HEK293 (cell line): ENCODE results near the gene NEK8.

ENCODE experiments used
- HIC1 ChIP-seq: fragments of 450-650 bp; formaldehyde crosslinking; IDR thresholded peaks from 2 replicates; pipeline ENCODE4 v1.5.1; 2016; ENCODE audit warnings: missing biosample characterization, missing genetic modification characterization
- HOXC10 ChIP-seq: sonication (generic); formaldehyde crosslinking; IDR thresholded peaks from 2 replicates; pipeline ENCODE4 v1.8.1; 2023; ENCODE audit warnings: mild to moderate bottlenecking, missing genetic modification reagents
- KLF1 ChIP-seq: fragments of 450-650 bp; formaldehyde crosslinking; IDR thresholded peaks from 2 replicates; pipeline ENCODE4 v1.5.1; 2016; ENCODE audit warnings: missing biosample characterization, missing genetic modification characterization
- PRDM2 ChIP-seq: fragments of 450-650 bp; formaldehyde crosslinking; IDR thresholded peaks from 2 replicates; pipeline ENCODE4 v1.5.1; 2016; ENCODE audit warnings: missing biosample characterization, missing genetic modification characterization, borderline replicate concordance
- WT1 ChIP-seq: fragments of 450-650 bp; formaldehyde crosslinking; IDR thresholded peaks from 2 replicates; pipeline ENCODE4 v1.5.1; 2016; ENCODE audit warnings: missing biosample characterization, missing genetic modification characterization
- YY2 ChIP-seq: fragments of 450-650 bp; formaldehyde crosslinking; IDR thresholded peaks from 2 replicates; pipeline ENCODE4 v1.5.1; 2016; ENCODE audit warnings: missing biosample characterization, missing genetic modification characterization
- ZEB2 ChIP-seq: fragments of 450-650 bp; formaldehyde crosslinking; IDR thresholded peaks from 2 replicates; pipeline ENCODE4 v1.5.1; 2016; ENCODE audit warnings: missing biosample characterization, missing genetic modification characterization
- ZNF121 ChIP-seq: fragments of 450-650 bp; formaldehyde crosslinking; IDR thresholded peaks from 2 replicates; pipeline ENCODE4 v1.5.1; 2016; ENCODE audit warnings: missing biosample characterization, missing genetic modification characterization
- ZNF23 ChIP-seq: fragments of 450-650 bp; formaldehyde crosslinking; IDR thresholded peaks from 2 replicates; pipeline ENCODE4 v1.5.1; 2016; ENCODE audit warnings: missing biosample characterization, missing genetic modification characterization, borderline replicate concordance
- ZNF274 ChIP-seq, 2 experiments: fragments of 200-500 bp in 1 of 2; fragments of 450-650 bp in 1 of 2; sonication (Bioruptor generic) in 1 of 2; formaldehyde crosslinking in 1 of 2; IDR thresholded peaks; 2 replicates each; pipeline versions ENCODE4 v1.5.1 to v1.6.1; 2014 to 2016; ENCODE audit warnings: borderline replicate concordance in 1 of 2, inconsistent platforms in 1 of 2, low read length in 1 of 2, missing biosample characterization in 1 of 2, missing genetic modification characterization in 1 of 2
- ZNF324 ChIP-seq: fragments of 450-650 bp; formaldehyde crosslinking; IDR thresholded peaks from 2 replicates; pipeline ENCODE4 v1.5.1; 2016; ENCODE audit warnings: missing biosample characterization, missing genetic modification characterization
- ZNF362 ChIP-seq: fragments of 450-650 bp; formaldehyde crosslinking; IDR thresholded peaks from 2 replicates; pipeline ENCODE4 v1.5.1; 2016; ENCODE audit warnings: missing biosample characterization, missing genetic modification characterization
- ZNF398 ChIP-seq: fragments of 450-650 bp; formaldehyde crosslinking; IDR thresholded peaks from 2 replicates; pipeline ENCODE4 v1.5.1; 2017; ENCODE audit warnings: missing biosample characterization, missing genetic modification characterization
- ZNF513 ChIP-seq: fragments of 450-650 bp; IDR thresholded peaks from 2 replicates; pipeline ENCODE4 v1.5.1; 2018; ENCODE audit warnings: missing biosample characterization, missing genetic modification characterization
- ZNF514 ChIP-seq: fragments of 450-650 bp; formaldehyde crosslinking; IDR thresholded peaks from 2 replicates; pipeline ENCODE4 v1.5.1; 2016; ENCODE audit warnings: missing biosample characterization, missing genetic modification characterization
- ZNF544 ChIP-seq: fragments of 450-650 bp; formaldehyde crosslinking; IDR thresholded peaks from 2 replicates; pipeline ENCODE4 v1.5.0; 2017; ENCODE audit warnings: missing biosample characterization, missing genetic modification characterization
- ZNF558 ChIP-seq: fragments of 450-650 bp; formaldehyde crosslinking; IDR thresholded peaks from 2 replicates; pipeline ENCODE4 v1.5.1; 2016; ENCODE audit warnings: missing biosample characterization, missing genetic modification characterization
- ZNF571 ChIP-seq: fragments of 450-650 bp; formaldehyde crosslinking; IDR thresholded peaks from 2 replicates; pipeline ENCODE4 v1.5.0; 2017; ENCODE audit warnings: missing biosample characterization, missing genetic modification characterization
- ZNF610 ChIP-seq: fragments of 450-650 bp; formaldehyde crosslinking; IDR thresholded peaks from 2 replicates; pipeline ENCODE4 v1.5.1; 2016; ENCODE audit warnings: missing biosample characterization, missing genetic modification characterization, borderline replicate concordance
- ZNF664 ChIP-seq: fragments of 450-650 bp; formaldehyde crosslinking; IDR thresholded peaks from 2 replicates; pipeline ENCODE4 v1.5.1; 2016; ENCODE audit warnings: missing biosample characterization, missing genetic modification characterization
- ZSCAN16 ChIP-seq: fragments of 450-650 bp; formaldehyde crosslinking; IDR thresholded peaks from 2 replicates; pipeline ENCODE4 v1.5.1; 2016; ENCODE audit warnings: missing biosample characterization, missing genetic modification characterization
- ZSCAN18 ChIP-seq: fragments of 450-650 bp; formaldehyde crosslinking; IDR thresholded peaks from 2 replicates; pipeline ENCODE4 v1.5.1; 2016; ENCODE audit warnings: missing biosample characterization, missing genetic modification characterization
- ZSCAN30 ChIP-seq: fragments of 450-650 bp; IDR thresholded peaks from 2 replicates; pipeline ENCODE4 v1.5.1; 2018; ENCODE audit warnings: missing biosample characterization, mild to moderate bottlenecking, missing genetic modification characterization, moderate library complexity

The NEK8 gene

GRCh38 chr17:28725660-28726225, 2.8 kb upstream of the NEK8 start (continued):
- TF ChIP-seq ZNF121 (tag by site-specific recombination) (peak; percentile 76; the same call in 1 of the 2 replicates), ZNF398 (tag by site-specific recombination) (peak; percentile 28; the same call in 1 of the 2 replicates), ZEB2 (tag by site-specific recombination) (peak; percentile 92), ZNF362 (tag by site-specific recombination) (no peak), ZNF514 (tag by site-specific recombination) (no peak), ZNF324 (no peak), ZSCAN18 (tag by site-specific recombination) (0 out of 2 replicates have a peak, but pooled peaks have one; percentile 10), ZNF544 (no peak), ZNF571 (tag by site-specific recombination) (no peak), KLF1 (no peak; the same call in 1 of the 2 replicates), HIC1 (tag by site-specific recombination) (peak; percentile 68), ZNF610 (tag by site-specific recombination) (peak; percentile 55; the same call in 1 of the 2 replicates), YY2 (tag by site-specific recombination) (0 out of 2 replicates have a peak, but pooled peaks have one; percentile 31), ZSCAN16 (tag by site-specific recombination) (no peak), ZNF513 (tag by site-specific recombination) (no peak), ZNF274 (IDR thresholded peaks at IDR 0.05; ENCODE audit: low read length) (no peak), ZNF274 (tag by site-specific recombination; IDR thresholded peaks at IDR 0.05; ENCODE audit: borderline replicate concordance) (no peak), PRDM2 (tag by site-specific recombination) (no peak), ZNF23 (tag by site-specific recombination) (no peak), ZNF558 (tag by site-specific recombination) (no peak), ZNF664 (tag by site-specific recombination) (no peak), WT1 (tag by site-specific recombination) (no peak; the same call in 1 of the 2 replicates), ZSCAN30 (tag by site-specific recombination) (peak; percentile 90), HOXC10 (CRISPR knock-in tag) (no peak)
